ENCODE results near the gene CST6.
A peak's percentile ranks its signal among the peaks of the same experiment; 100 is the strongest.
"Not testable (repeated sequence)": the region's sequence is repeated elsewhere in the genome, so short reads cannot be mapped to it uniquely, and the experiment has no call there.

CST6 gene

GRCh38 chr11:65987336-65987735 lies 24.5 kb upstream of the CST6 start:
- DNase-seq = no peak

GRCh38 chr11:65988791-65989592 lies 22.8 kb upstream of the CST6 start:
- peak; percentile 86 for DNase-seq

GRCh38 chr11:65992056-65992455 lies 19.8 kb upstream of the CST6 start:
- no peak for DNase-seq

GRCh38 chr11:65997286-65997685 lies 14.5 kb upstream of the CST6 start:
- no peak for DNase-seq

GRCh38 chr11:66001942-66002647 lies 9.7 kb upstream of the CST6 start, which contains the start of the genes BANF1 and EIF1AD:
Gene BANF1 (plus strand): TSS chr11:66002503. CDS start chr11:66003251, 748 bp downstream.
Gene EIF1AD (minus strand): TSS chr11:66002157. CDS start chr11:66000389, 1,768 bp downstream.
- DNase-seq = peak; percentile 95

GRCh38 chr11:66002648-66003225 lies 9.1 kb upstream of the CST6 start:
- DNase-seq = peak; percentile 61

GRCh38 chr11:66003291-66003690 lies 8.5 kb upstream of the CST6 start:
- no peak for DNase-seq

- DNase-seq = no peak
Measured at GRCh38 chr11:66004186-66004585, 7.6 kb upstream of the CST6 start.

GRCh38 chr11:66006134-66006890 lies 5.5 kb upstream of the CST6 start:
- no peak for DNase-seq

- DNase-seq = no peak
Measured at GRCh38 chr11:66006891-66007176, 5.0 kb upstream of the CST6 start.

- no peak for DNase-seq
Measured at GRCh38 chr11:66007201-66007634, 4.6 kb upstream of the CST6 start.

GRCh38 chr11:66008095-66008467 lies 3.7 kb upstream of the CST6 start:
- no peak for DNase-seq

- no peak for DNase-seq
Measured at GRCh38 chr11:66008468-66009101, 3.2 kb upstream of the CST6 start.

- not testable (repeated sequence) for DNase-seq
Measured at GRCh38 chr11:66010036-66010435, 1.8 kb upstream of the CST6 start.

GRCh38 chr11:66011239-66011784 lies 496 bp upstream of the CST6 start:
- peak; percentile 19 for DNase-seq

GRCh38 chr11:66012371-66012945 lies 650 bp downstream of the CST6 start:
- no peak for DNase-seq

- no peak for DNase-seq
Measured at GRCh38 chr11:66012946-66013761, 1.3 kb downstream of the CST6 start.

GRCh38 chr11:66013762-66014100 lies 1.9 kb downstream of the CST6 start:
- no peak for DNase-seq

- no peak for DNase-seq
Measured at GRCh38 chr11:66014804-66015453, 3.1 kb downstream of the CST6 start.

- DNase-seq = no peak
Measured at GRCh38 chr11:66015454-66015881, 3.7 kb downstream of the CST6 start.
